ENCODE data around the gene NDNF.

NDNF gene

DNA sequence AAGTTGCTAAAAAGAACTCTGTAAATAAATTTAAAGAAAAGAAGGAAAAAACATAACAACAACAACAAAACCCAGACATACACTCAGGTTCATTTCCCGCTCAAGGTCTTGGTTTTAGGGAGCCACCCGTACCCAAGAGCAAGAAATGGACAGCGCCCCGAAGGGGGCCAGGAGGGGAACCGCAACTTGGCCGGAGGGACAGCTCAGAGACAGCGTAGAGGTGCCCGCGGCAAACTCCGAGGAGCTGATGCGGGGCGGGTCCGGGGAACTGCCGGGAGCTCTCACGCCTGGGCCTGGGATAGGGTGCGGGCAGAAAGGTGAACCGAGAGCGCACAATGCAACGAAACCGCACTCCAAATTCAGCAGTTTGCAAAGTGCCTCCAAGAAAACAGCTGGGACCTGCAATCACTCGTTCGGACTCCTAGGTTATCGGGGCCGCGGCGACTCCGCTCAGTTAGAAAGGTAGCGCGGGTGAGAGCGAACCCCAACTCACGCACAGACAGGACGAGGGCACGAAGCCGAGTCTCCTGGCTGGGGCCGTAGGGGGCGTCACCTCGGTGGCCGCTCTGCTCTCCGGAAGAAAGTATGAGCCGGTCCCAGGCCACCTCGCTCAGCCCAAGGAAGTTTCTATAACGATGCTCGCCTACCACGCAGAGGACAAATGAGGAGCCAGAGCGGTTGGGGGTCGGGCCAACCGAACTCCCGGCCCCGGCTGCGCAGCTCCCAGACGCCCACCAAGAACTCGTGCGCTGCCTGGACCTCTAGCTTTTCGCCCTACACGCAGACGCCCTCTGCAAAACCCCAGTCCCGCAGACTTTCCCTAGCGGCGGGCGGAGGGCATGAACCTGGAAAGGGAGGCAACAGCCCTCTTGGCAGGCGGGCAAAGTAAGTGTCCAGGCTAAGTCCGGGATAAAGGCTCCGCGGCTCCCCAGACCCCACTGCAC, 1.4 kb downstream of the NDNF start:
- no peak for FAIRE-seq

GRCh38 chr4:121070274-121070673, 2.1 kb downstream of the NDNF start:
- no peak for FAIRE-seq

- no peak for FAIRE-seq
These were observed 2.9 kb downstream of the NDNF start for GRCh38 chr4:121069430-121069829.

DNA sequence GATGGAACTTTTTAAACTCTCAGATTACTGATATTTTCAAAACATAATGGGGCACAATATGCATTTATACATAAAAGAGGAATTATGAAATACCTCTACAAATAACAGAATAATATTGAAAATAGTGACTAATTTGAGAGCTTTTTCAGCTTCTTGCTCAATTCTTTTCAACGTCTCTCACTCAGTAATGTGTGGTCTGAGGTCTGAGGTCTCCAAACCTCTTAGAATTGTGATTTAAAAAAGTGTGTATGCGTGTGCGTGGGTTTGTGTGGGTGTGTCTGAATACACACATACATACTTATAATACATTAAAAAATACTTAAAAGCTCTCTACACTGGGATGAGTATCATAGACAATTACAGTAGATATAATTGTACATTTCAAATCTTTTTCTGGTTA, 7.9 kb downstream of the NDNF start:
- no peak for FAIRE-seq

DNA sequence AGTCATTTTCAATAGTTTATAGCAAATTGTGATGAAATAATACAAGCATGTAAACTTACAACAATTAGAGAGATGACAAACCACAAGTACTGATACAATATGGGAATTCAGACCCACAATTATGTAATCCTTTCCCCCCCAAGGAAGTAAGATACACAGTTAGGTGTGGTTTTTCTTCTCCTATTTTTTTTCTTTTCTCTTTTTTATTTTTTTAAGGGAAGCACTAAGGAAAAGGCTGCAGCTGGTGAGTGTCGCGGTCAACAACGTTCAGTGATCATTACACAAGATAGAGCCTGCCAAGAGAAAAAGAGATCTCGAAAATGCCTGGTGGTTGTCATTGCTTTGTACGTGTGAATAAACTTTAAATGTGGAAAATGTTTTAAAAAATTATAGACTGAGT, 9.8 kb downstream of the NDNF start:
- no peak for FAIRE-seq

GRCh38 chr4:121061861-121062260, 10.5 kb downstream of the NDNF start:
- FAIRE-seq = no peak

DNA sequence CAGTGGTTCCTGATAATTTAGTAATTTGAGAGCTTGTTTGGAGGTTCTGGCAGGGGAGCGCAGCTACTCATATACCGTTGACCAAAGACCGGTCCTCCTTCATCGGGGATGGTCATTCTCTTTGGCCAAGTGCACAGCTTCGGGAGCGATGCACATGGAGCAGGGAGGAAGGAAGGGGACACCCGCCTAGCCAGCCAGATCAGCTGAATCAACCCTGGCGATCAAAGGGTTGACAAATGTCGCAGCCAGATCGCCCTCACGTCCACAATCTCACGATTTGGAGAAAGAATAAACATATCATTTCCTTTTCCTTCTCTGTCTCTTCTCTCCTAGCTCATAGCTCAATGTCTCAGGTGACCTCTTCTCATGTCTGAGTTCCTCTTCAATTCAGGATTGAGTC, 11.1 kb downstream of the NDNF start:
- no peak for FAIRE-seq

DNA sequence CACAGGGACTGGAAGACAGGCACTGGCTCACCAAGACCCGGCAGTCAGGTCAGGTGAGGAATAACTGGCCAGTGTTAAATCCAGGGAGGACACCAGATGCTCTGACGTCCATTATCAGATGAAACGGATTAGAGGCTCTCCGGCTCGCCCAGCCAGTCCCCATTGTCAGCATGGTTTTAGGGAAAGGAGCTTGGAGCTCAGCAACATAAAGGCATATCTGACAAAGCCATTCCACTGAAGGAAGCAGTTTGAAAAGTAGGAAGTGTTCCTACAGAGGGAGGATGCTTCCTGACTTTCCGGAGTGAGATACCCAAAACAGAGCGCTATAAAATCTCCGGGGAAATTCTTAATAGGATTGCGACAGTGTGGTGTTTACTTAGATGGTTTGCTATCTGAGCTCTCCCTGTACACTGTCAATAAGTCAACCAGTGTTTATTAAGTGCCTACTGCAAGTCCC, 14.8 kb downstream of the NDNF start:
- FAIRE-seq = no peak

- no peak for FAIRE-seq
These were observed 16.3 kb downstream of the NDNF start for GRCh38 chr4:121056066-121056465.

GRCh38 chr4:121054373-121054772, 18.0 kb downstream of the NDNF start:
- FAIRE-seq = no peak

GRCh38 chr4:121053601-121054143, 18.7 kb downstream of the NDNF start:
- no peak for FAIRE-seq

GRCh38 chr4:121050300-121050699, 22.0 kb downstream of the NDNF start:
- peak; percentile 94 for FAIRE-seq

DNA sequence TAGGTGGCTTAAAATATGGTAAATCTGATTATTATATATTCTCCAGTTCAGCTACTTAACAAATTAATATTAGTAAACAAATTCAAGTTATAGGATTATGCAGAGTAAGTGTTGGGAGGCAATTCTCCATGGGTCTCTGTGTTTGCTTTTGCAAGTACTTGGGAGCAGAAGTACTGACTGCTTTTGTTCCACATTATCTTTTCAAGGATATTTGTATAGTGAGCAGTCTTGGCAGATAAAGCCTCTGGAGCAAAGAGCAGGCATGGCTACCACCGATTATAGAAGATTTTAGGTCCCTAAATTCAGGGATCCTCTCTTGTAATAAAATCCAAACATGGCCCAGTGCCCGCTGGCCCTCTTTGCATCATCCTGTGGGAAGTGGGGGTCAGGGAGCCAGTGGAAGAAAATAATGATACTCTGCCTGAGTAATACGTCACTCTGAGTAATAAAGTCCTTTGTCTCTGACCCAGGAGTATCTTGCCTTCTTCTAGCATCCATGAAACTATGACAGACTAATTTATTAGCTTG, 23.2 kb downstream of the NDNF start:
- FAIRE-seq = no peak

GRCh38 chr4:121048165-121048564, 24.2 kb downstream of the NDNF start:
- no peak for FAIRE-seq

DNA sequence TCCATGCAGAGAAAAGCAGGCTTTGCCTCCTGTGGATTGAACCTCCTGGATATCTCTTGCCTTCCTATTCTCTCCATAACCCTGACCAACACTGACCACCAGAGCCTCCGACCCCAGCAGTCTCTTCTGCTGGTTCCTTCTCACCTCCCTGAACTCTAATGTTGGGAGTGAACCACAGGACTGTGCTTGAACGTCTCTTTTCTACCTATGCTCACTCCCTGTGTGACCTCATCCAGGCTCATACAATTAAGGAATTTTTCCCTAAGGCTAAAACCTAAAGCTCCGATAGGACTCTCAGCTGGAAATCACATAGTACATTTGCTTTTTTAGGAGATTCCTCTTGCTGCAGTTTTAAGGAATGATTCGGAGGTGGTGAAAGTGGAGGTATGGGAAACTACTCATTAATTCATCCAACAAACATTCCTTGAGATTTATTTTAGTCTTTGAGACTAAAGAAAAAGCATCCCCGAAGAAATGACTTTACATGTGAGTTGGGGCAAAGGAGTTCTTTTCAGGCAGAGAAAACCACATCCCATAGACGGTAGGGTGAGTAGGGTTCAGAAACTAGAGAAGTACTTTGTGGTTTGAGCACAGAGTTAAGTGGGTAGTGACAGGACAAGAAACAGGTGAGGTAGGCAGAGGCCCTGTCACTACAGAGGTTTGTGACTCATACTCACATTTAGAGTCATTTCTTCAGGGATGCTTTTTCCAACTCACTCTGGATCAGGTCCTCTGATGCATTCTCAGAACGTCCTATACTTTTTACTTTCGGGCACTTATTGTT, 30.8 kb downstream of the NDNF start:
- no peak for FAIRE-seq

GRCh38 chr4:121034017-121034416, 38.3 kb downstream of the NDNF start:
- FAIRE-seq = no peak

DNA sequence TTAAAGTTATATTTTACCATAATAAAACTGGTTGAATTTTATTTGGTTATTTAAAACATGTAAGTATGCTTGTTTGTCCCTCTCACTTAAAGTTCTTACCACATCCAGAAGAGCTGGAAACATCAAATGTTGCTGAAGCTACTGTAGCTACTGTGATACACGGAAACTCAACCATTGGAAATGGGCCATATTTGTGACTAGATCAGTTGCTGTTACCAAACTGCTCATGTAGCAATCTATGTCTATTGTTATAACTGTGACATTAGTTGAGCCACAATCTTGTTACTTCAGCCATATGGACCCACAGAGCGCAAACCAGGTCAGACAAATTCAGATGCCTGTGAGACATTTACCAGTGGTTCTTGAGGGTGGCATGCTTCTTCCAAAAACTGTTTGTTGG, 41.6 kb downstream of the NDNF start:
- FAIRE-seq = no peak

DNA sequence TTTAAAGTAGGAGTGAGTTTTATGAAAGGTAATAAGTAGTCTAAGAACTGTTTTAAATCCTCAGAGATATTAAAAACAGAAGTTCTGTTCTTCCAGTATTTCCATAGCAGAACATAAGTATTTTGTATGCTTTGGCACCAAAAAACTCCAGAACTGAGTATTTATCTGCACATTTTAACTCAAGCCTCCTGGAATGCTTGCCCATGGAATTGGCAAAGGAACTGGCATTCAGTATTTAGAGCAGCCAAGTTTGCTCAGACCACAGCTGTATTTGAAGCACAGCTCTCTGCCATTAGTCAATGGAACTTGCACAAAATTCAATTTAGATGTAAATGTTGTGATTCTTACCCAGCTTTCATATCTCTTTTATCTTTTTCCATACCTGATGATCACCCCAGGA, 42.2 kb downstream of the NDNF start:
- FAIRE-seq = no peak

- FAIRE-seq = no peak
These were observed 46.3 kb downstream of the NDNF start for GRCh38 chr4:121026034-121026433.

DNA sequence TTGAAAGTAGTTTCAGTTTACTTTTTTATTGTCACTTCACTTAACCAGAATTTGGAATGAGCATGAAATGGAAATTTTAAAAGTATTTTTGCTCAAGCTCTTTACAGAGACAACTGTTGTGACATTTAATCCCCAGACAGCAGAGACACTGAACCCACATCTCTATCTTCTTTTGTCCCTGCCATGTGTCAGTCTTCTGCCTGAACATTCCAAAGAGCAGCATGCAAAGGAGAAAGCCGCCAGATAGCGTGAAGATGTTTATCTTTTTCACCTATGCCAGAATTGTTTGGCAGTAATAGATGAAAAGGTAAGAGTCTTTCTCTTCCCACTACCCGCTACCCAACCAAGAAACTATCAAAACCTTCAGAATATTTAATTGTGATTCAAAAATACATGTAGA, 46.8 kb downstream of the NDNF start:
- FAIRE-seq = no peak

DNA sequence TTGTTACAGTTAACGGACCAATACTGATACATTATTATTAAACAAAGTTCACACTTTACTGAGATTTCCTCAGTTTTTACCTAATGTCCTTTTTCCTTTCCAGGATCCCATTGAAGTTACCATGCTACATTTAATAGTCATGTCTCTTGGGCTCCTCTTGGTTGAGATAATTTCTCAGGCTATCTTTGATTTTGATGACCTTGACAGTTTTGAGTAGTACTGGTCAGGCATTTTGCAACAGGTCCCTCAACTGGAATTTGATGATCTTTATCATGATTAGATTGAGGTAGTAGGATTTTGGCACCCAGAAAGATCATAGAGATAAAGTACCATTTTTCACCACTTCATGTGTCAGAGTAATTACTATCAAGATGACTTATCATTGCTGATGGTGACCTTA, 53.8 kb downstream of the NDNF start:
- no peak for FAIRE-seq

DNA sequence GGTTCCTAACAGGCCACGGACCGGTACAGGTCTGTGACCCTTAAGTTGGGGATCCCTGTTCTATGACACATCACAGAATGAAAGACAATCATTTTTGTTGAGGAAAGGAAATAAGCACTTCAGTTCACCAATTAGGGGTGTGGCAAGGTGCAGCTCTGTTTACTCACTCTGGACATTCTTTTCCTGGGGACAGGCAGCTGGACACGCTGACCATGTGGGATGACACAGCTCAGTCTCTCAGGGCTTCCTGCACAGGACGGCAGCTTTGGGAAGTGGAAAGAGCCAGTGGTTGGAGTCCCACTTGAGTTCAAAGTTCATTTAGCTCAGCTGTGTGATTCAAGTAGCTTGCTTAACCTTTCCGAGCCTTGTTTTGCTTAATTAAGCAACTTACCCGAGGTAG, 55.7 kb downstream of the NDNF start:
- no peak for FAIRE-seq

GRCh38 chr4:121015421-121015820, 56.9 kb downstream of the NDNF start:
- no peak for FAIRE-seq

GRCh38 chr4:121014544-121014943, 57.8 kb downstream of the NDNF start:
- FAIRE-seq = no peak
